Upper lobe of left lung (tissue), 4 donors: ENCODE data around the gene ACACA.

Experiments used
- POLR2A ChIP-seq, 4 donors: fragments of 450-650 bp; IDR thresholded peaks; one replicate each; pipeline ENCODE4 v1.5.1; 2016 to 2017; ENCODE audit warnings: antibody characterized with exemption in 4 of 4, mild to moderate bottlenecking in 2 of 4
- POLR2AphosphoS5 ChIP-seq, 2 donors: sonication (generic); formaldehyde crosslinking; IDR thresholded peaks; one replicate each; pipeline ENCODE4 v1.5.1; 2017; ENCODE audit warnings: antibody characterized with exemption in 2 of 2
- TF ChIP-seq, protein P1 (sequence below), 6 experiments: fragments of 450-650 bp in 4 of 6; fragments of 200-600 bp in 2 of 6; sonication (generic) in 2 of 6; IDR thresholded peaks; one replicate each; pipeline ENCODE4 v1.5.1; 2016 to 2019; ENCODE audit warnings: antibody characterized with exemption in 6 of 6

DNA sequence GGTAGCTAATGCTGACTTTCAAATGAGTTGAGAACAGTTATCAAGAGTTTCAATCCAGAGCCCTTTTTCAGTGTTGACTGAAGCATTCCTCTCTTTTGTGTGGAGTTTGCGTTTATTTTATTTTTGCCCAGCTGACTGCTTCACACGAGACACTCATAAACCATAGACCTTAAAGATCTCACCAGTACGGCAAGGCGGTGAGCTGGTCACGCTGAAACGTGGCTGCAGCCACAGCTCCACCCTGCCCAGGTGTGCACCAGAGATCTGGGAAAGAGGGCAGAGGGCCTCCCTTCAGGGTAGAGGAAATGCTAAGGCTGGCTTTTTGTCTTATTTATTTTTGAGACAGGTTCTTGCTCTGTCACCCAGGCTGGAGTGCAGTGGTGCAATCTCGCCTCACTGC is 345.7 kb downstream of the ACACA start:
- no peak for TF ChIP-seq POLR2A (IDR thresholded peaks at IDR 0.05)
- TF ChIP-seq, protein P1, sequence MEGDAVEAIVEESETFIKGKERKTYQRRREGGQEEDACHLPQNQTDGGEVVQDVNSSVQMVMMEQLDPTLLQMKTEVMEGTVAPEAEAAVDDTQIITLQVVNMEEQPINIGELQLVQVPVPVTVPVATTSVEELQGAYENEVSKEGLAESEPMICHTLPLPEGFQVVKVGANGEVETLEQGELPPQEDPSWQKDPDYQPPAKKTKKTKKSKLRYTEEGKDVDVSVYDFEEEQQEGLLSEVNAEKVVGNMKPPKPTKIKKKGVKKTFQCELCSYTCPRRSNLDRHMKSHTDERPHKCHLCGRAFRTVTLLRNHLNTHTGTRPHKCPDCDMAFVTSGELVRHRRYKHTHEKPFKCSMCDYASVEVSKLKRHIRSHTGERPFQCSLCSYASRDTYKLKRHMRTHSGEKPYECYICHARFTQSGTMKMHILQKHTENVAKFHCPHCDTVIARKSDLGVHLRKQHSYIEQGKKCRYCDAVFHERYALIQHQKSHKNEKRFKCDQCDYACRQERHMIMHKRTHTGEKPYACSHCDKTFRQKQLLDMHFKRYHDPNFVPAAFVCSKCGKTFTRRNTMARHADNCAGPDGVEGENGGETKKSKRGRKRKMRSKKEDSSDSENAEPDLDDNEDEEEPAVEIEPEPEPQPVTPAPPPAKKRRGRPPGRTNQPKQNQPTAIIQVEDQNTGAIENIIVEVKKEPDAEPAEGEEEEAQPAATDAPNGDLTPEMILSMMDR (IDR thresholded peaks at IDR 0.05), result no peak
- no peak for TF ChIP-seq POLR2AphosphoS5 (IDR thresholded peaks at IDR 0.05)
